Measurements from ENCODE around the gene FLOT1. TPM values are rescaled to one million over a fixed set of nuclear protein-coding genes. Genes with fewer than 3 reads are reported as not detected.

Gene FLOT1
- total and polyA plus RNA-seq, 9 of the 15 experiments (the other 6 are each of a cell fraction or from before 2014, with no cell fraction given): 11.7 to 149 (median 118) TPM

DNA sequence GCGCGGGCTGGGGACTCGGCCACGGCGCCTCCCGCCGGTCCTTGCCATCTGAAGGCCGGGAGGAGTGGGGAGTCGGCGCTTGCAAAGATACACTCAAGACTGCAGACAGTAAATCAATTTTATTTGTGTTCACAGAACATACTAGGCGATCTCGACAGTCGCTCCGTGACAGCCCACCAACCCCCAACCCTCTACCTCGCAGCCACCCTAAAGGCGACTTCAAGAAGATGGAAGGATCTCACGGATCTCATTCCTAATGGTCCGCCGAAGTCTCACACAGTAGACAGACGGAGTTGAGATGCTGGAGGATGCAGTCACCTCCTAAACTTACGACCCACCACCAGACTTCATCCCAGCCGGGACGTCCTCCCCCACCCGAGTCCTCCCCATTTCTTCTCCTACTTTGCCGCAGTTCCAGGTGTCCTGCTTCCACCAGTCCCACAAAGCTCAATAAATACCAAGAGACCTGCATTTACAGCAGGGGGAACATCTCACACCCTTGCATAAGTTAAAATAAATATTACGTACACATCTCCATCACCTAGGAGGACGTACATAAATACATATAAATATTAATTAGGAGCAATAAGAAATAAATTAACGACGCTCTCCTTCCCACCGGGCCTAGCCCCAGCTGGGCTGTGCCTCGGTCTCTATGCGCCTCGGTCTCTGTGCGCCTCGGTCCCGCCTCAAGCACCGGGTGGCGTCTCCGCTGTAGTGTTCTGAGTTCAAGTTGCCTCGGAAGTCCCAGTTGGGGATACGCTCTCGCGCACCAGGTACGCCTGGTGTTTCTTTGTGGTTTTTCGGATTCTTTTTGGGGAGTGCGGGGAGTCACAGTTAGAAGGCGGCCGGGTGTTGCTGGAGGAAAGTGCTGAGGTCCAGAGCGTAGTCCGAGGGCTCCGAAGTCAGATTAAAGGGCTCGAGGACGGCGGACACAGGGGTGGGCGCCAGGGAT lies 889 bp upstream of the FLOT1 start (continued):
- TF ChIP-seq ZC3H4 (CRISPR knock-in tag; IDR thresholded peaks at IDR 0.05; ENCODE audit: borderline replicate concordance) (no peak), SP2 (IDR thresholded peaks at IDR 0.05; ENCODE audit: extremely low read depth, low read depth, low read length, poor library complexity, severe bottlenecking) (no peak), XRCC5 (IDR thresholded peaks at IDR 0.05; ENCODE audit: low read depth, low read length) (no peak), ZNF75A (CRISPR knock-in tag; IDR thresholded peaks at IDR 0.05) (no peak), NR3C1 (CRISPR knock-in tag; IDR thresholded peaks at IDR 0.05) (no peak), RBM15 (IDR thresholded peaks at IDR 0.05; ENCODE audit: insufficient read depth, low read length) (no peak), TAF1 (IDR thresholded peaks at IDR 0.05; ENCODE audit: control insufficient read depth, extremely low read depth, insufficient read depth, low read length, severe bottlenecking) (peak; percentile 49), SLC30A9 (CRISPR knock-in tag; IDR thresholded peaks at IDR 0.05) (no peak)
- TF ChIP-seq, protein P1, sequence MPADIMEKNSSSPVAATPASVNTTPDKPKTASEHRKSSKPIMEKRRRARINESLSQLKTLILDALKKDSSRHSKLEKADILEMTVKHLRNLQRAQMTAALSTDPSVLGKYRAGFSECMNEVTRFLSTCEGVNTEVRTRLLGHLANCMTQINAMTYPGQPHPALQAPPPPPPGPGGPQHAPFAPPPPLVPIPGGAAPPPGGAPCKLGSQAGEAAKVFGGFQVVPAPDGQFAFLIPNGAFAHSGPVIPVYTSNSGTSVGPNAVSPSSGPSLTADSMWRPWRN (IDR thresholded peaks at IDR 0.05; ENCODE audit: low read depth): no peak
- TF ChIP-seq, protein P2, sequence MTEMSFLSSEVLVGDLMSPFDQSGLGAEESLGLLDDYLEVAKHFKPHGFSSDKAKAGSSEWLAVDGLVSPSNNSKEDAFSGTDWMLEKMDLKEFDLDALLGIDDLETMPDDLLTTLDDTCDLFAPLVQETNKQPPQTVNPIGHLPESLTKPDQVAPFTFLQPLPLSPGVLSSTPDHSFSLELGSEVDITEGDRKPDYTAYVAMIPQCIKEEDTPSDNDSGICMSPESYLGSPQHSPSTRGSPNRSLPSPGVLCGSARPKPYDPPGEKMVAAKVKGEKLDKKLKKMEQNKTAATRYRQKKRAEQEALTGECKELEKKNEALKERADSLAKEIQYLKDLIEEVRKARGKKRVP (CRISPR knock-in tag; IDR thresholded peaks at IDR 0.05): no peak
